ENCODE data around the gene ARFGEF3. TPM values are rescaled to one million over a fixed set of nuclear protein-coding genes. Genes with fewer than 3 reads are reported as not detected.

ARFGEF3 gene
- total and polyA plus RNA-seq, 7 donors = 1.5 to 5.2 (median 3.5) TPM

- 93% methylated on average over 3 of the region's 3 CpGs for WGBS, 2 donors
Observed at GRCh38 chr6:138128096-138128495, 33.6 kb upstream of the ARFGEF3 start.

GRCh38 chr6:138129190-138129589 is 32.5 kb upstream of the ARFGEF3 start:
- Histone ChIP-seq H3K9me3 (no peaks in the 10 kb centered on the region), H3K36me3 (no peaks in the 10 kb centered on the region), H3K4me1 (no peaks in the 10 kb centered on the region), H3K27me3 (no peaks in the 10 kb centered on the region), H3K4me3 (no peak overlapping the region), H3K27ac (no peak overlapping the region)
- intact Hi-C loops (cut with DNase I) = no loop called here
- DNase-seq = no peak
- TF ChIP-seq EP300 (IDR thresholded peaks at IDR 0.05) = no peak
- TF ChIP-seq POLR2AphosphoS5 (IDR thresholded peaks at IDR 0.05) = no peak
- TF ChIP-seq POLR2A (IDR thresholded peaks at IDR 0.05) = no peak
- TF ChIP-seq, protein P1, sequence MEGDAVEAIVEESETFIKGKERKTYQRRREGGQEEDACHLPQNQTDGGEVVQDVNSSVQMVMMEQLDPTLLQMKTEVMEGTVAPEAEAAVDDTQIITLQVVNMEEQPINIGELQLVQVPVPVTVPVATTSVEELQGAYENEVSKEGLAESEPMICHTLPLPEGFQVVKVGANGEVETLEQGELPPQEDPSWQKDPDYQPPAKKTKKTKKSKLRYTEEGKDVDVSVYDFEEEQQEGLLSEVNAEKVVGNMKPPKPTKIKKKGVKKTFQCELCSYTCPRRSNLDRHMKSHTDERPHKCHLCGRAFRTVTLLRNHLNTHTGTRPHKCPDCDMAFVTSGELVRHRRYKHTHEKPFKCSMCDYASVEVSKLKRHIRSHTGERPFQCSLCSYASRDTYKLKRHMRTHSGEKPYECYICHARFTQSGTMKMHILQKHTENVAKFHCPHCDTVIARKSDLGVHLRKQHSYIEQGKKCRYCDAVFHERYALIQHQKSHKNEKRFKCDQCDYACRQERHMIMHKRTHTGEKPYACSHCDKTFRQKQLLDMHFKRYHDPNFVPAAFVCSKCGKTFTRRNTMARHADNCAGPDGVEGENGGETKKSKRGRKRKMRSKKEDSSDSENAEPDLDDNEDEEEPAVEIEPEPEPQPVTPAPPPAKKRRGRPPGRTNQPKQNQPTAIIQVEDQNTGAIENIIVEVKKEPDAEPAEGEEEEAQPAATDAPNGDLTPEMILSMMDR (IDR thresholded peaks at IDR 0.05) = no peak
- WGBS, 2 donors = 88 to 94% methylated on average over 8 of the region's 8 CpGs

More at GRCh38 chr6:138128096-138128495, 33.6 kb upstream of the ARFGEF3 start:
- intact Hi-C loops (cut with DNase I) = no loop called here
- no peak for DNase-seq
- H3K9me3 ChIP-seq = no peaks in the 10 kb centered on the region
- H3K27ac ChIP-seq = no peak overlapping the region
- no peaks in the 10 kb centered on the region for H3K4me1 ChIP-seq
- H3K4me3 ChIP-seq = no peak overlapping the region
- H3K27me3 ChIP-seq = no peaks in the 10 kb centered on the region
- no peaks in the 10 kb centered on the region for H3K36me3 ChIP-seq
- TF ChIP-seq EP300 (IDR thresholded peaks at IDR 0.05) (no peak), POLR2AphosphoS5 (IDR thresholded peaks at IDR 0.05) (no peak), POLR2A (IDR thresholded peaks at IDR 0.05) (no peak)
- TF ChIP-seq, protein P1 (IDR thresholded peaks at IDR 0.05) = no peak

GRCh38 chr6:138142806-138143205 is 18.9 kb upstream of the ARFGEF3 start:
- Histone ChIP-seq H3K4me1 (no peaks in the 10 kb centered on the region), H3K4me3 (no peak overlapping the region), H3K27me3 (no peaks in the 10 kb centered on the region), H3K36me3 (no peaks in the 10 kb centered on the region), H3K27ac (no peak overlapping the region), H3K9me3 (no peaks in the 10 kb centered on the region)
- no peak for DNase-seq
- intact Hi-C loops (cut with DNase I) = no loop called here
- 91 to 92% methylated on average over 4 of the region's 4 CpGs for WGBS, 2 donors
- TF ChIP-seq POLR2A (IDR thresholded peaks at IDR 0.05) (no peak), POLR2AphosphoS5 (IDR thresholded peaks at IDR 0.05) (no peak), EP300 (IDR thresholded peaks at IDR 0.05) (no peak)
- TF ChIP-seq, protein P1 (IDR thresholded peaks at IDR 0.05) = no peak

- intact Hi-C loops (cut with DNase I) = no loop called here
- Histone ChIP-seq H3K27ac (no peak overlapping the region), H3K4me1 (no peaks in the 10 kb centered on the region), H3K36me3 (no peaks in the 10 kb centered on the region), H3K4me3 (no peak overlapping the region), H3K9me3 (no peaks in the 10 kb centered on the region), H3K27me3 (no peaks in the 10 kb centered on the region)
- WGBS, 2 donors = 87 to 90% methylated on average over 3 of the region's 3 CpGs
- DNase-seq = no peak
- TF ChIP-seq POLR2A (IDR thresholded peaks at IDR 0.05) (no peak), EP300 (IDR thresholded peaks at IDR 0.05) (no peak), POLR2AphosphoS5 (IDR thresholded peaks at IDR 0.05) (no peak)
- TF ChIP-seq, protein P1 (IDR thresholded peaks at IDR 0.05) = no peak
Observed at GRCh38 chr6:138145402-138145801, 16.3 kb upstream of the ARFGEF3 start.

DNA sequence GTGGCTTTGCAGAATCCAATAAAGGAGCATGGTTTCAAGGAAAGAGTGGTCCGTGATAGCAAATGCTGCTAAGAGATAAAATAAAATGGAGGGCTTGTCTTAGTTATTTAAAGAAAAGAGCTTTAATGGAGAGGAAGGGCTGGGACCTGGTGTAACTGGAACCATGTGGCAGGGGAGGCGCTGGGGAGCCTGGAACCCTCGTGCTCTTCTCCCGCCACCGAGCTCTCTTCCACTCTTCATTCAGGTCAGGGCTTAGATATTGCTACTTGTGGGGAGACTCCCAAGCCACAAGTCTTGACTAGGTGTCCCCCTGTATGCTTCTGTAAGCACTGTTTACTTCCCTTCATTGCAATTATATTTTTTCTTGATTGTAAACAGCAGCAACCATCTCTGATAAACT is 15.2 kb upstream of the ARFGEF3 start:
- no peaks in the 10 kb centered on the region for H3K9me3 ChIP-seq
- 93% methylated on average over 5 of the region's 5 CpGs for WGBS, 2 donors

More for the DNA sequence above, 15.2 kb upstream of the ARFGEF3 start:
- Histone ChIP-seq H3K36me3 (no peaks in the 10 kb centered on the region), H3K4me1 (no peaks in the 10 kb centered on the region), H3K27me3 (no peaks in the 10 kb centered on the region), H3K27ac (no peak overlapping the region), H3K4me3 (no peak overlapping the region)
- TF ChIP-seq EP300 (IDR thresholded peaks at IDR 0.05) = no peak
- DNase-seq = no peak
- intact Hi-C loops (cut with DNase I) = no loop called here
